Tibial nerve (tissue), 4 donors: ENCODE data around the gene MRPL17. TPM values are rescaled to one million over a fixed set of nuclear protein-coding genes. Genes with fewer than 3 reads are reported as not detected.
A peak's percentile ranks its signal among the peaks of the same experiment; 100 is the strongest.

Source experiments
- DNase-seq, 2 donors: peaks; one replicate each; pipeline ENCODE4 v3.0.0-alpha.2; 2019; ENCODE audit warnings: low spot score in 2 of 2
- H3K27ac ChIP-seq, 4 donors: fragments of 200-600 bp; sonication (generic) in 3 of 4; one replicate each; pipeline ENCODE4 v1.5.1; 2017 to 2019; ENCODE audit warnings: mild to moderate bottlenecking in 1 of 4
- H3K27me3 ChIP-seq, 2 donors: fragments of 200-600 bp; sonication (generic) in 1 of 2; one replicate each; pipeline versions ENCODE4 v1.5.1 to v1.6.0; 2017 to 2019
- H3K36me3 ChIP-seq, 3 donors: fragments of 200-600 bp; sonication (generic); one replicate each; pipeline ENCODE4 v1.5.1; 2018 to 2019
- H3K4me1 ChIP-seq, 4 donors: fragments of 200-600 bp; sonication (generic) in 3 of 4; one replicate each; pipeline ENCODE4 v1.5.1; 2017 to 2019
- H3K4me3 ChIP-seq, 4 donors: fragments of 200-600 bp; sonication (generic) in 3 of 4; one replicate each; pipeline ENCODE4 v1.5.1; 2017 to 2019; ENCODE audit warnings: mild to moderate bottlenecking in 1 of 4, moderate library complexity in 1 of 4
- H3K9me3 ChIP-seq, 4 donors: fragments of 200-600 bp; sonication (generic) in 3 of 4; one replicate each; pipeline ENCODE4 v1.5.1; 2017 to 2019
- CTCF ChIP-seq, 5 experiments: fragments of 200-600 bp in 3 of 5; fragments of 450-650 bp in 2 of 5; sonication (generic) in 3 of 5; IDR thresholded peaks; one replicate each; pipeline ENCODE4 v1.5.1; 2016 to 2019; ENCODE audit warnings: antibody characterized with exemption in 5 of 5, mild to moderate bottlenecking in 3 of 5, moderate library complexity in 2 of 5
- EP300 ChIP-seq, 2 donors: sonication (generic); formaldehyde crosslinking; IDR thresholded peaks; one replicate each; pipeline ENCODE4 v1.6.1; 2017; ENCODE audit warnings: antibody characterized with exemption in 2 of 2, mild to moderate bottlenecking in 1 of 2
- POLR2A ChIP-seq, 2 donors: fragments of 450-650 bp; IDR thresholded peaks; one replicate each; pipeline ENCODE4 v1.6.1; 2017; ENCODE audit warnings: antibody characterized with exemption in 2 of 2, mild to moderate bottlenecking in 2 of 2, moderate library complexity in 2 of 2
- WGBS, 2 donors: methylation state at CpG; one replicate each; pipeline ENCODE4 v1.1.5; 2018; 5-methylcytosine and 5-hydroxymethylcytosine counted together
- total RNA-seq, 4 donors: library from RNA; depleted of rRNA; stranded (reverse); fragments of >200 nt; gene quantifications; one replicate each; pipeline ENCODE4 v1.1.0, GENCODE V29; 2016

MRPL17 gene
- total RNA-seq, 4 donors from 2014 or later, result 17.3 to 24.6 (median 21.6) TPM

GRCh38 chr11:6650980-6651379 lies 32.2 kb downstream of the MRPL17 start:
- H3K36me3 ChIP-seq, result no peaks in the 10 kb centered on the region
- peaks cover 0 to 58% (median 21%) of the 10 kb centered on the region in 4 donors for H3K4me1 ChIP-seq
- H3K27ac ChIP-seq, result no peak overlapping the region
- peaks cover 0 to 31% of the 10 kb centered on the region in 2 donors for H3K27me3 ChIP-seq
- TF ChIP-seq CTCF (IDR thresholded peaks at IDR 0.05) (no peak), POLR2A (IDR thresholded peaks at IDR 0.05) (no peak), EP300 (IDR thresholded peaks at IDR 0.05) (no peak)
- no peak for DNase-seq
- 82% methylated on average over 6 of the region's 6 CpGs for WGBS, 2 donors
- no peaks in the 10 kb centered on the region for H3K9me3 ChIP-seq
- H3K4me3 ChIP-seq, result no peak overlapping the region

- Histone ChIP-seq H3K27ac (no peak overlapping the region), H3K27me3 (peaks cover 0 to 33% of the 10 kb centered on the region in 2 donors), H3K4me1 (peaks cover 0 to 63% (median 29%) of the 10 kb centered on the region in 4 donors), H3K36me3 (no peaks in the 10 kb centered on the region), H3K9me3 (no peaks in the 10 kb centered on the region), H3K4me3 (no peak overlapping the region)
- TF ChIP-seq EP300 (IDR thresholded peaks at IDR 0.05) (no peak), CTCF (IDR thresholded peaks at IDR 0.05) (no peak), POLR2A (IDR thresholded peaks at IDR 0.05) (no peak)
- no peak for DNase-seq
Measured at GRCh38 chr11:6650104-6650503, 33.0 kb downstream of the MRPL17 start.

GRCh38 chr11:6648501-6648900 lies 34.6 kb downstream of the MRPL17 start:
- Histone ChIP-seq H3K4me3 (no peak overlapping the region), H3K36me3 (no peaks in the 10 kb centered on the region), H3K4me1 (peaks cover 0 to 47% (median 28%) of the 10 kb centered on the region in 4 donors), H3K9me3 (no peaks in the 10 kb centered on the region), H3K27me3 (peaks cover 0 to 28% of the 10 kb centered on the region in 2 donors), H3K27ac (no peak overlapping the region)
- no peak for DNase-seq
- TF ChIP-seq CTCF (IDR thresholded peaks at IDR 0.05) (no peak), POLR2A (IDR thresholded peaks at IDR 0.05) (no peak), EP300 (IDR thresholded peaks at IDR 0.05) (no peak)
- 56 to 73% methylated on average over 1 of the region's 1 CpG for WGBS, 2 donors

- Histone ChIP-seq H3K27ac (peak overlapping the region in 2 of 4 donors; percentile 60 to 74), H3K27me3 (peaks cover 0 to 22% of the 10 kb centered on the region in 2 donors), H3K4me3 (no peak overlapping the region), H3K4me1 (peaks cover 0 to 42% (median 28%) of the 10 kb centered on the region in 4 donors), H3K36me3 (no peaks in the 10 kb centered on the region), H3K9me3 (no peaks in the 10 kb centered on the region)
- no peak for TF ChIP-seq CTCF (IDR thresholded peaks at IDR 0.05)
- TF ChIP-seq POLR2A (IDR thresholded peaks at IDR 0.05), result no peak
- TF ChIP-seq EP300 (IDR thresholded peaks at IDR 0.05), result no peak
- DNase-seq, result no peak
- WGBS, 2 donors, result 80 to 93% methylated on average over 2 of the region's 2 CpGs
Measured at GRCh38 chr11:6647836-6648235, 35.3 kb downstream of the MRPL17 start.

GRCh38 chr11:6646918-6647679 lies 36.0 kb downstream of the MRPL17 start:
- WGBS, 2 donors, result 55 to 59% methylated on average over 9 of the region's 9 CpGs
- no peaks in the 10 kb centered on the region for H3K36me3 ChIP-seq
- TF ChIP-seq CTCF (IDR thresholded peaks at IDR 0.05), result no peak
- TF ChIP-seq POLR2A (IDR thresholded peaks at IDR 0.05), result no peak
- TF ChIP-seq EP300 (IDR thresholded peaks at IDR 0.05), result no peak
- no peaks in the 10 kb centered on the region for H3K9me3 ChIP-seq
- no peak for DNase-seq
- H3K27me3 ChIP-seq, result peaks cover 0 to 22% of the 10 kb centered on the region in 2 donors
- H3K27ac ChIP-seq, result peak overlapping the region in 3 of 4 donors; percentile 60 to 74 (median 72)
- no peak overlapping the region for H3K4me3 ChIP-seq
- H3K4me1 ChIP-seq, result peaks cover 0 to 38% (median 28%) of the 10 kb centered on the region in 4 donors
